ENCODE data around the gene PLXNB1.
A peak's percentile ranks its signal among the peaks of the same experiment; 100 is the strongest.
"Not testable (repeated sequence)": the region's sequence is repeated elsewhere in the genome, so short reads cannot be mapped to it uniquely, and the experiment has no call there.

PLXNB1 gene

GRCh38 chr3:48405971-48406370 lies 23.9 kb downstream of the PLXNB1 start:
- no peak for DNase-seq (ENCODE audit: low spot score)

GRCh38 chr3:48405343-48405881 lies 24.5 kb downstream of the PLXNB1 start:
- no peak for DNase-seq (ENCODE audit: low spot score)

GRCh38 chr3:48404440-48405342 lies 25.2 kb downstream of the PLXNB1 start:
- no peak for DNase-seq (ENCODE audit: low spot score)

GRCh38 chr3:48403533-48404439 lies 26.1 kb downstream of the PLXNB1 start:
- no peak for DNase-seq (ENCODE audit: low spot score)

- DNase-seq (ENCODE audit: low spot score): no peak
Observed at GRCh38 chr3:48402907-48403306, 27.0 kb downstream of the PLXNB1 start.

GRCh38 chr3:48402281-48402732 lies 27.6 kb downstream of the PLXNB1 start:
- no peak for DNase-seq (ENCODE audit: low spot score)

- not testable (repeated sequence) for DNase-seq (ENCODE audit: low spot score)
Observed at GRCh38 chr3:48401434-48401901, 28.4 kb downstream of the PLXNB1 start.

- DNase-seq (ENCODE audit: low spot score): peak; percentile 66
Observed at GRCh38 chr3:48400824-48401433, 29.0 kb downstream of the PLXNB1 start.

GRCh38 chr3:48399387-48400172 lies 30.3 kb downstream of the PLXNB1 start:
- no peak for DNase-seq (ENCODE audit: low spot score)

GRCh38 chr3:48398701-48399386 lies 31.0 kb downstream of the PLXNB1 start:
- DNase-seq (ENCODE audit: low spot score): no peak

- no peak for DNase-seq (ENCODE audit: low spot score)
Observed at GRCh38 chr3:48397767-48398681, 31.9 kb downstream of the PLXNB1 start.

GRCh38 chr3:48395714-48396113 lies 34.2 kb downstream of the PLXNB1 start:
- no peak for DNase-seq (ENCODE audit: low spot score)

- DNase-seq (ENCODE audit: low spot score): no peak
Observed at GRCh38 chr3:48394391-48394790, 35.5 kb downstream of the PLXNB1 start.

- no peak for DNase-seq (ENCODE audit: low spot score)
Observed at GRCh38 chr3:48388966-48389365, 40.9 kb downstream of the PLXNB1 start.

GRCh38 chr3:48387634-48388033 lies 42.3 kb downstream of the PLXNB1 start:
- DNase-seq (ENCODE audit: low spot score): no peak

GRCh38 chr3:48372862-48373435 lies 56.9 kb downstream of the PLXNB1 start:
- DNase-seq (ENCODE audit: low spot score): no peak

GRCh38 chr3:48372377-48372770 lies 57.5 kb downstream of the PLXNB1 start:
- no peak for DNase-seq (ENCODE audit: low spot score)

- no peak for DNase-seq (ENCODE audit: low spot score)
Observed at GRCh38 chr3:48371651-48372376, 58.1 kb downstream of the PLXNB1 start, which contains the start of gene FBXW12. TSS of gene FBXW12 (plus strand) at chr3:48372219. CDS start at chr3:48372768, 549 bp downstream.
